PC-3 (cell line): Measurements from ENCODE around the gene RHBDD3. TPM values are rescaled to one million over a fixed set of nuclear protein-coding genes. Genes with fewer than 3 reads are reported as not detected.

Experiments used
- ATAC-seq: fragments of 200-7000 bp; cut with Tn5 transposase; 2 replicates; pipeline ENCODE4 v1.9.1; 2020; ENCODE audit warnings: mild to moderate bottlenecking, moderate library complexity
- BruUV-seq: library from RNA; stranded (reverse); fragments of 400-500 nt; replicated peaks from 2 replicates; lab custom pipeline; 2021; lab: Mats Ljungman, UMichigan
- CTCF ChIA-PET: fragments of 300-600 bp; sonication (Branson Sonifier 250); formaldehyde crosslinking; loops from one replicate; lab custom pipeline; 2022; ENCODE audit warnings: antibody characterized with exemption; lab: Charles Lee
- POLR2A ChIA-PET: fragments of 300-600 bp; sonication (Branson Sonifier 250); formaldehyde crosslinking; loops from one replicate; lab custom pipeline; 2022; ENCODE audit warnings: antibody characterized with exemption; ENCODE audit not compliant: unreplicated experiment; lab: Charles Lee
- DNase-seq: peaks from one replicate; pipeline ENCODE4 v3.0.0-alpha.2; 2015
- H2AFZ ChIP-seq: fragments of 300-600 bp; sonication (generic); 2 replicates; pipeline ENCODE4 v1.6.0; 2016; ENCODE audit warnings: antibody characterized with exemption, low read length
- H3F3A ChIP-seq: fragments of 300-600 bp; sonication (generic); one replicate; pipeline ENCODE4 v1.6.0; 2017; ENCODE audit warnings: antibody characterized with exemption, low read length, control low read depth, mild to moderate bottlenecking; ENCODE audit not compliant: unreplicated experiment
- H3K27ac ChIP-seq: fragments of 300-600 bp; sonication (generic); 2 replicates; pipeline ENCODE4 v1.5.1; 2016; ENCODE audit warnings: mild to moderate bottlenecking, low read length
- H3K27me3 ChIP-seq: fragments of 300-600 bp; sonication (generic); 2 replicates; pipeline ENCODE4 v1.6.1; 2016; ENCODE audit warnings: low read length, mixed read lengths
- H3K36me3 ChIP-seq: fragments of 300-600 bp; sonication (generic); 2 replicates; pipeline ENCODE4 v1.6.1; 2016; ENCODE audit warnings: low read depth, mixed run types, low read length, mixed read lengths
- H3K4me1 ChIP-seq: fragments of 300-600 bp; sonication (generic); 2 replicates; pipeline ENCODE4 v1.5.1; 2016; ENCODE audit warnings: low read length; ENCODE audit not compliant: insufficient read depth
- H3K4me2 ChIP-seq: fragments of 300-600 bp; sonication (generic); 2 replicates; pipeline ENCODE4 v1.6.0; 2016; ENCODE audit warnings: low read length
- H3K4me3 ChIP-seq: fragments of 300-600 bp; sonication (generic); 2 replicates; pipeline ENCODE4 v1.5.1; 2016; ENCODE audit warnings: mild to moderate bottlenecking, low read length, mixed read lengths
- H3K79me2 ChIP-seq: fragments of 300-600 bp; sonication (generic); 2 replicates; pipeline ENCODE4 v1.6.1; 2017; ENCODE audit warnings: low read length, mixed read lengths
- H3K9ac ChIP-seq: fragments of 300-600 bp; sonication (generic); 2 replicates; pipeline ENCODE4 v1.6.0; 2016; ENCODE audit warnings: mild to moderate bottlenecking, low read length
- H3K9me2 ChIP-seq: fragments of 300-600 bp; sonication (generic); replicated peaks from 2 replicates; pipeline ENCODE4 v1.6.1; 2016; ENCODE audit warnings: mixed run types, low read length, mixed read lengths
- H3K9me3 ChIP-seq: fragments of 300-600 bp; sonication (generic); 2 replicates; pipeline ENCODE4 v1.6.1; 2016; ENCODE audit warnings: low read length, mixed read lengths
- H4K20me1 ChIP-seq: fragments of 300-600 bp; sonication (generic); 2 replicates; pipeline ENCODE4 v1.6.1; 2016; ENCODE audit warnings: low read length, mixed read lengths
- EZH2 ChIP-seq: fragments of 300-600 bp; sonication (generic); IDR thresholded peaks from one replicate; pipeline ENCODE4 v1.6.1; 2017; ENCODE audit warnings: antibody characterized with exemption, mild to moderate bottlenecking, low read length; ENCODE audit not compliant: unreplicated experiment
- EZH2phosphoT487 ChIP-seq: fragments of 300-600 bp; sonication (generic); IDR thresholded peaks from 2 replicates; pipeline ENCODE4 v1.6.1; 2018; ENCODE audit warnings: mild to moderate bottlenecking, antibody characterized with exemption, low read length, borderline replicate concordance
- intact Hi-C: fragments of 100-400 bp; cut with micrococcal nuclease; formaldehyde crosslinking; loops from 2 replicates; pipeline ENCODE4 v1.9.0; 2023
- total RNA-seq: library from RNA; depleted of rRNA; stranded (reverse); fragments of >200 nt; gene quantifications from 2 replicates; pipeline ENCODE4 v1.2.3, GENCODE V29; 2014
- TF ChIP-seq, protein P1 (sequence below): fragments of 300-600 bp; sonication (generic); conservative IDR thresholded peaks from 2 replicates; pipeline ENCODE4 v1.5.1; 2017; ENCODE audit warnings: antibody characterized with exemption, low read depth, mild to moderate bottlenecking, low read length

RHBDD3 gene
- total RNA-seq, 1 experiment from 2014 or later = 23.7 TPM

DNA sequence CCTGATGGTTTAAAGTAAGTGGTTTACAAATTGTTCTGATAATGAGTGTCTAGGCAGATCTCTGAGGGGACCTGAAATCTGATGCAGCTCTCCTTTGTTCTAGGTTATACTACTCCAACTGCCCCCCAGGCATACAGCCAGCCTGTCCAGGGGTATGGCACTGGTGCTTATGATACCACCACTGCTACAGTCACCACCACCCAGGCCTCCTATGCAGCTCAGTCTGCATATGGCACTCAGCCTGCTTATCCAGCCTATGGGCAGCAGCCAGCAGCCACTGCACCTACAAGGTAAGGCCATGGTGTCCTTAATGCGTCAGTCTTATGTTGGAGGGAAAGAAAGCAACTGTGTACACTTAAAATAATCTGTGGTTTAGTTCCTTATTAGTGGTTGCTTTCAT, 10.1 kb upstream of the RHBDD3 start:
- no peak overlapping the region for H3K4me3 ChIP-seq
- intact Hi-C loops = no loop called here
- no peaks in the 10 kb centered on the region for H3K27me3 ChIP-seq
- H3K9me3 ChIP-seq = no peaks in the 10 kb centered on the region
- H3F3A ChIP-seq = peaks cover 3% of the 10 kb centered on the region
- CTCF ChIA-PET = no interaction called here
- H3K4me1 ChIP-seq = no peaks in the 10 kb centered on the region
- peaks cover 62% of the 10 kb centered on the region for H4K20me1 ChIP-seq
- peaks cover 78% of the 10 kb centered on the region for H3K36me3 ChIP-seq
- no peak overlapping the region for H2AFZ ChIP-seq
- no peaks in the 10 kb centered on the region for H3K9me2 ChIP-seq
- H3K9ac ChIP-seq = no peak overlapping the region
- H3K27ac ChIP-seq = no peak overlapping the region
- BruUV-seq = no TSS peak
- POLR2A ChIA-PET = no interaction called here
- peaks cover 82% of the 10 kb centered on the region for H3K79me2 ChIP-seq
- H3K4me2 ChIP-seq = no peak overlapping the region
- no peak for TF ChIP-seq EZH2
- ATAC-seq = no peak
- no peak for DNase-seq

DNA sequence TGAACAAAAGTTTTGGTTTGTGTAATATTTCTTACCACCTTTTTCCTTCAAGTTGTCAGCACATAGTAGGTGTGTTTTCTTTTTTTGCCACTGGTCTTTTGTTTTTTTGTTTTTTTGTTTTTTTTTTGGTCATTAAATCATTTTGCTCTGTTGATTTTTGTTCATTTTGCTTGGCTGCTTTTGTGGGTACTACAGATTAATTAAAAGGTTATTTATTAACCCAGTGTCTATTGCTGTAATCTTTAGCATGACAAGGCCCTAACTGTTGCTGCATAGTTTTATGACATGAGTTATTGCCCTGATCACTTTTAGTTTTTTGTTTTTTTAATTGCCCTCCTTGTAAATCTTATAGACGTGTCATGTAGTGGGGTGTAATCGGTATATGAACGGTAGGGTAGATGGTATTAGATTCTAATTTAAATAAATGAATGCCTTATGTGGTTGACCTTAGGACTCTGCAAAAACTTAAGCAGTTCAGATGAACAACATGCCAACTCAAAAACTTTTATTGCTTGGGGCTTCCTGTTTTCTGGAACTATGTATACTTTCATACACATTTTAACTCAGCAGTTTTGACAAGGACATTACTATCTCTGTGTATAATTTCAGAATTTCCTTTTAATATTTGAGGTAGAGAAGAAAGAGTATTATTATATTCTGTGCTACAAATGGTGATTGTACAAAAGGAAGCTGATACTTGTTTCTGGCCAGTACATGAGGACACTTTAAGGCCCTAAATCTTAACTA, 8.2 kb upstream of the RHBDD3 start:
- intact Hi-C loops = no loop called here
- Histone ChIP-seq H3F3A (peaks cover 3% of the 10 kb centered on the region), H3K4me3 (no peak overlapping the region), H4K20me1 (peaks cover 81% of the 10 kb centered on the region), H2AFZ (no peak overlapping the region), H3K36me3 (peaks cover 82% of the 10 kb centered on the region), H3K4me1 (peaks cover 7% of the 10 kb centered on the region), H3K9ac (no peak overlapping the region), H3K27me3 (no peaks in the 10 kb centered on the region), H3K27ac (no peak overlapping the region), H3K4me2 (no peak overlapping the region), H3K79me2 (peaks cover 92% of the 10 kb centered on the region), H3K9me2 (no peaks in the 10 kb centered on the region), H3K9me3 (no peaks in the 10 kb centered on the region)
- ATAC-seq = no peak
- TF ChIP-seq EZH2phosphoT487 = no peak
- no peak for TF ChIP-seq EZH2
- TF ChIP-seq, protein P1, sequence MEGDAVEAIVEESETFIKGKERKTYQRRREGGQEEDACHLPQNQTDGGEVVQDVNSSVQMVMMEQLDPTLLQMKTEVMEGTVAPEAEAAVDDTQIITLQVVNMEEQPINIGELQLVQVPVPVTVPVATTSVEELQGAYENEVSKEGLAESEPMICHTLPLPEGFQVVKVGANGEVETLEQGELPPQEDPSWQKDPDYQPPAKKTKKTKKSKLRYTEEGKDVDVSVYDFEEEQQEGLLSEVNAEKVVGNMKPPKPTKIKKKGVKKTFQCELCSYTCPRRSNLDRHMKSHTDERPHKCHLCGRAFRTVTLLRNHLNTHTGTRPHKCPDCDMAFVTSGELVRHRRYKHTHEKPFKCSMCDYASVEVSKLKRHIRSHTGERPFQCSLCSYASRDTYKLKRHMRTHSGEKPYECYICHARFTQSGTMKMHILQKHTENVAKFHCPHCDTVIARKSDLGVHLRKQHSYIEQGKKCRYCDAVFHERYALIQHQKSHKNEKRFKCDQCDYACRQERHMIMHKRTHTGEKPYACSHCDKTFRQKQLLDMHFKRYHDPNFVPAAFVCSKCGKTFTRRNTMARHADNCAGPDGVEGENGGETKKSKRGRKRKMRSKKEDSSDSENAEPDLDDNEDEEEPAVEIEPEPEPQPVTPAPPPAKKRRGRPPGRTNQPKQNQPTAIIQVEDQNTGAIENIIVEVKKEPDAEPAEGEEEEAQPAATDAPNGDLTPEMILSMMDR = no peak
- ChIA-PET CTCF (no interaction called here), POLR2A (no interaction called here)
- no TSS peak for BruUV-seq
- no peak for DNase-seq

GRCh38 chr22:29275167-29275566, 7.4 kb upstream of the RHBDD3 start:
- Histone ChIP-seq H3K9ac (no peak overlapping the region), H3K4me2 (no peak overlapping the region), H3K79me2 (peaks cover 97% of the 10 kb centered on the region), H3K4me3 (no peak overlapping the region), H3K9me3 (no peaks in the 10 kb centered on the region), H3K27me3 (no peaks in the 10 kb centered on the region), H3K4me1 (peaks cover 14% of the 10 kb centered on the region), H3K27ac (no peak overlapping the region), H3K36me3 (peaks cover 86% of the 10 kb centered on the region), H3K9me2 (no peaks in the 10 kb centered on the region), H4K20me1 (peaks cover 86% of the 10 kb centered on the region), H3F3A (peaks cover 3% of the 10 kb centered on the region), H2AFZ (no peak overlapping the region)
- intact Hi-C loops = no loop called here
- CTCF ChIA-PET = no interaction called here
- ATAC-seq (no peak), DNase-seq (no peak)
- no peak for TF ChIP-seq EZH2
- TF ChIP-seq, protein P1 = no peak
- no peak for TF ChIP-seq EZH2phosphoT487
- POLR2A ChIA-PET = no interaction called here
- no TSS peak for BruUV-seq
